GM11168 (cell line): Measurements from ENCODE around the gene HAL.

ENCODE experiments used
- in situ Hi-C: fragments of 300-500 bp; cut with MboI; formaldehyde crosslinking; loops from one replicate; pipeline ENCODE4 v1.12.0; 2022; ENCODE audit warnings: low sequenced_read_pairs; ENCODE audit not compliant: unreplicated experiment

The HAL gene

DNA sequence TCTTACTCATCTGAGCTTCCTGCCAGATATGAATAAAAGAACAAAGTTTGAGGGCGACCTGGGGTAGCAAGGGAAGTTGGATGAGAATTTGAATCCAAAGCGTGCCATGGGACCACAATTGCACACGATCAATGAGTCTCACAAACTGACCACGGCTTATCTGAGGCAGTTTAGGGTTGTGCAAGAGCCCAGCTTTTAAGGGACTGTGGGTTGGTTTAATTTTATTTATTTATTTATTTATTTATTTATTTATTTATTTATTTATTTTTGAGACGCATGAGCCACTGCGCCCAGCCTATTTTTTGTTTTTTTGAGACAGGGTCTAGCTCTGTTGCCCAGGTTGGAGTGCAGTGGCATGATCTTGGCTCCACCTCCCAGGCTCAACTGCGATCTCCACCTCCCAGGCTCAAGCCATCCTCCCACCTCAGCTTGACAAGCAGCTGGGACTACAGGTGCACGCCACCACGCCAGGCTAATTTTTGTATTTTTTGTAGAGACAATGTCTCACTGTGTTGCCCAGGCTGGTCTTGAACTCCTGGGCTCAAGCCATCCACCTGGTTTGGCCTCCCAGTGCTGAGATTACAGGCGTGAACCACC is 51.9 kb downstream of the HAL start:
- in situ Hi-C loops, result no loop called here

DNA sequence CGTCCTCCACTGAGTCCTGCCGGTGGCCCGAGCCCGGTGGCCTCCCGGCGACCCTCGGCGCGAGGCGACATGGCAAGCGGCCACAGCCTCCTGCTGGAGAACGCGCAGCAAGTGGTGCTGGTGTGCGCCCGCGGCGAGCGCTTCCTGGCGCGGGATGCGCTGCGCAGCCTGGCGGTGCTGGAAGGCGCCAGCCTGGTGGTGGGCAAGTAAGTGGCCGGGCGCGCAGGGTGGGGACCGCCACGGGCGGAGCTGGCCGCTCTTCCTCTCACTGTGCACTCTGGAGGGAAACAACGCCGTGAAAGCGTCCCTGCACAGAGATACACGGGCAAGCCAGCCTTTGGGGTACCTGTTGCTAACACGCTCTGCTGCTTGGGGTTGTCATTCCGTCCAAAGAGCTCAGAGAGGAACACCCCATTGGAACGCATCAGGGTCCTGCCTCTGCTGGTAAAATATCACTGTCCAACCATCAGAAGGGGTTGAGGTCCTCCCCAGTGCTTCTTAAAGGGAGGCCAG is 52.8 kb downstream of the HAL start, which contains the start of gene AMDHD1:
TSS of gene AMDHD1 (plus strand) at position 2 of the 513 bp plus-strand sequence. CDS start at position 70, 68 bp downstream.
- in situ Hi-C loops, result no loop called here

DNA sequence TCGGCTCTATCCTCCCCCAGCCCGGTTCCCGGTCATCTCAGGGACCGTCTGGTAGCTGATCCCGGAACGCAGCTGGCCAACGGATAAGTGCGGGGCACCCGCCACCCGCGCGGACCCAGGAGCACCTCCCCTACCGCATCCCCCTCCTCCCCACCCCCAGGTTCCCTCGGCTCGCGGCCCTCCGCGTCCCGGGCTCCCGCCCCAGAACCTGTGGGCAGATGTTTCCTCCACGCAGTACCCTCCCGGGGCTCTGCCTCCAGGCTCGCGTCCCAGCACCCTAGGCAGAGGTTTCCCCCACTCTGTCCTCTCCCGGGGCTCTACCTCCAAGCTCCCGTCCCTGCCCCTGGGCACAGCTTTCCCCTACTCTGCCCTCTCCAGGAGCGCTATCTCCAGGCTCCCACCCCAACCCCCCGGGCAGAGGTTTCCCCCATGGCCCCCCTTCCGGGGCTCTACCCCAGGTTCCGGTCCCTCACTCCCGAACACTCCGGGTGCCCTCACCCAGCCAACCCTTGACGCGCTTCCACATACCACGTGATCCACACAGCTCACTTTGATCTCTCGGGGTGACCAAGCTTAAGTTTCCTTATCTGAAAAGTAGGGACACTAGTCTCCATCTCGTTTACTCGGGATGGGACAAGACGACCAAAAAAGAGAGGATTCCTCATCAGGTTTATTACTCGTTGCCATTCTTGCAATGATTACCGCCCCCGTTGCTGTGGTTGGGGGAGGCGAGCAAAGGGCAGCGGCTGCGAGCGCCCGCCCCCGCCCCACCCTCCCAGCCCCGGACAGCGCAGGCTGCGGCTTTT is 53.4 kb downstream of the HAL start, which contains the start of gene CCDC38:
TSS of gene CCDC38 (minus strand) at position 91 of the 806 bp plus-strand sequence. CDS start 6,105 bp downstream, outside the sequence.
- in situ Hi-C loops, result no loop called here

DNA sequence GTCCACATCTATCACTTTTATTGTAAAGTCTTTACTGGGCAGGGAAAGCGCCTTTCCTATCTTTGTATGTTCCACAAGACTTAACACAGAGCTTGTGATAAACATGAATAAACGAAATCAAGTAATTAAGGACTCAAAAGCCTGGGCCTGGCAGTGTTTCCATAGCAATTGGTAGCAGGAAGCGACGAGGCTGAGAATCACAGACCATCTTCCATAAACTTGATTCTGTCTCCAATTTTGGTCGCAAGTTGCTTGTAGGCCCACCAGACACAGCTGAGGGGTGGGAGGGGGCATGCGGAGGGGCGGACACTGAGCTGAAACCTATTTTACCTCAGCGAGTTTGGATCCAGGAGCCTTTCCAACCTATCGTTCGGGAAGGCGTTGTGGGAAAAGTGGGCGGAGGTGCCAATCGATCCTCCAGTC is 54.0 kb downstream of the HAL start:
- in situ Hi-C loops, result no loop called here

DNA sequence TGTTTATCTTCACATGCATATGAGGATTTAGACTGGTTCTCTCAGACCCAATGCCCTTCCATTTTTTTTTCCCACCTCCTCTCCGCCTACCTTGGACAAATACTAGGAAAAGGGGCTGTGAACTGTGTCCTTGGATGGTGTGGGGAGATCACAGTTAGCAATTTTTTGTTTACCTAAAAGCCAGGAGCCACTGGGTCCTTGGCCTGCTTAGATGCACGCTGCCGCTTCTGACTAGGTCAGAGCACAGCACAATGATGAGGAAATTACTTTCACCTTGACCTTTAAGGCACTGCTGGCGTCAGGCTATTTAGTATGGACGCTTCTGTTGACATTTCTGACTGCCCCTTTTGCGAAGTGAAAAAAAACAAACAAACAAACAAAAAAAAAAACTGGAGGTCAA is 55.6 kb downstream of the HAL start:
- in situ Hi-C loops, result no loop called here
